HG03457 (cell line): ENCODE results near the gene LDHAL6A.

Source experiments
- ATAC-seq: cut with Tn5 transposase; IDR thresholded peaks from one replicate; pipeline ENCODE4 v1.9.1; 2021; ENCODE audit warnings: moderate number of reproducible peaks; ENCODE audit not compliant: unreplicated experiment

The LDHAL6A gene

GRCh38 chr11:18490319-18490718 is 34.7 kb downstream of the LDHAL6A start:
- no peak for ATAC-seq

GRCh38 chr11:18490736-18491485 is 35.3 kb downstream of the LDHAL6A start:
- ATAC-seq, result no peak

- ATAC-seq, result no peak
Observed at GRCh38 chr11:18491924-18492323, 36.3 kb downstream of the LDHAL6A start.

- no peak for ATAC-seq
Observed at GRCh38 chr11:18492888-18493287, 37.2 kb downstream of the LDHAL6A start.

GRCh38 chr11:18493310-18493709 is 37.7 kb downstream of the LDHAL6A start:
- ATAC-seq, result no peak

- ATAC-seq, result no peak
Observed at GRCh38 chr11:18495271-18495670, 39.6 kb downstream of the LDHAL6A start.

GRCh38 chr11:18495703-18496102 is 40.0 kb downstream of the LDHAL6A start:
- ATAC-seq, result no peak

- ATAC-seq, result no peak
Observed at GRCh38 chr11:18498039-18498438, 42.4 kb downstream of the LDHAL6A start.

GRCh38 chr11:18501629-18502028 is 46.0 kb downstream of the LDHAL6A start:
- no peak for ATAC-seq

- no peak for ATAC-seq
Observed at GRCh38 chr11:18502352-18502751, 46.7 kb downstream of the LDHAL6A start.

- ATAC-seq, result no peak
Observed at GRCh38 chr11:18521122-18521521, 65.5 kb downstream of the LDHAL6A start.

- no peak for ATAC-seq
Observed at GRCh38 chr11:18522388-18522787, 66.7 kb downstream of the LDHAL6A start.

- ATAC-seq, result no peak
Observed at GRCh38 chr11:18523084-18523483, 67.4 kb downstream of the LDHAL6A start.

GRCh38 chr11:18524248-18524647 is 68.6 kb downstream of the LDHAL6A start:
- ATAC-seq, result no peak

- no peak for ATAC-seq
Observed at GRCh38 chr11:18526130-18526520, 70.5 kb downstream of the LDHAL6A start.

- peak; percentile 91 for ATAC-seq
Observed at GRCh38 chr11:18526521-18527296, 71.1 kb downstream of the LDHAL6A start, which contains the start of gene TSG101. TSG101 (minus strand) TSS chr11:18526942; CDS start chr11:18526816, 126 bp downstream.

GRCh38 chr11:18527512-18527911 is 71.9 kb downstream of the LDHAL6A start:
- no peak for ATAC-seq
